H1 (cell line): ENCODE results near the gene FHIT. TPM values are rescaled to one million over a fixed set of nuclear protein-coding genes. Genes with fewer than 3 reads are reported as not detected.

Experiments used
- CTCF ChIA-PET: fragments of 300-600 bp; sonication (Branson Sonifier 250); formaldehyde crosslinking; loops from one replicate; lab custom pipeline; 2021; ENCODE audit not compliant: partially characterized antibody; lab: Charles Lee
- POLR2A ChIA-PET: fragments of 300-600 bp; sonication (Branson Sonifier 250); formaldehyde crosslinking; loops from one replicate; lab custom pipeline; 2021; ENCODE audit warnings: inconsistent platforms; ENCODE audit not compliant: partially characterized antibody; lab: Charles Lee
- DNase-seq, 2 experiments: peaks; one replicate each; pipeline versions ENCODE4 v3.0.0 to v3.0.0-alpha.2; 2010 to 2022; ENCODE audit warnings: low spot score in 2 of 2, low read depth in 1 of 2, mixed read lengths in 1 of 2
- FAIRE-seq: peaks from 2 replicates; lab custom pipeline; 2011; peaks lifted over from hg19 to GRCh38; lab: Jason Lieb, UNC
- H2AFZ ChIP-seq: 2 replicates; pipeline ENCODE4 v1.8.1; 2012; ENCODE audit warnings: low read length, inconsistent platforms
- H2AK5ac ChIP-seq: 2 replicates; pipeline ENCODE4 v1.6.1; 2013; ENCODE audit warnings: low read depth, low read length
- H2BK120ac ChIP-seq: replicated peaks from 2 replicates; pipeline ENCODE3; 2013; ENCODE audit warnings: low read depth, low read length, inconsistent platforms
- H2BK12ac ChIP-seq: 2 replicates; pipeline ENCODE4 v1.6.1; 2013; ENCODE audit warnings: low read depth, low read length
- H2BK15ac ChIP-seq: 2 replicates; pipeline ENCODE4 v1.6.1; 2013; ENCODE audit warnings: low read length
- H2BK20ac ChIP-seq: 2 replicates; pipeline ENCODE4 v1.6.1; 2013; ENCODE audit warnings: low read length
- H2BK5ac ChIP-seq: 2 replicates; pipeline ENCODE4 v1.6.1; 2013; ENCODE audit warnings: low read depth, low read length
- H3K14ac ChIP-seq: 2 replicates; pipeline ENCODE4 v1.6.1; 2013; ENCODE audit warnings: inconsistent platforms; ENCODE audit not compliant: insufficient read length
- H3K18ac ChIP-seq: 2 replicates; pipeline ENCODE4 v1.6.1; 2013; ENCODE audit warnings: low read length; ENCODE audit errors: extremely low read depth
- H3K23ac ChIP-seq: 2 replicates; pipeline ENCODE4 v1.6.1; 2013; ENCODE audit warnings: inconsistent platforms; ENCODE audit not compliant: insufficient read length
- H3K23me2 ChIP-seq: 2 replicates; pipeline ENCODE4 v1.6.1; 2013; ENCODE audit warnings: low read depth, low read length
- H3K27ac ChIP-seq: 2 replicates; pipeline ENCODE4 v1.6.1; 2011; ENCODE audit warnings: low read depth, low read length, inconsistent platforms
- H3K27me3 ChIP-seq, 4 experiments: replicated peaks in 1 of 4; 1 replicate in 1 of 4; 2 replicates in 3 of 4; pipeline versions ENCODE4 v1.6.1 to v1.8.1; 2011 to 2013; ENCODE audit warnings: low read length in 3 of 4, mild to moderate bottlenecking in 3 of 4, inconsistent platforms in 2 of 4, mixed read lengths in 2 of 4, moderate library complexity in 1 of 4; ENCODE audit not compliant: control insufficient read depth in 3 of 4, insufficient read depth in 3 of 4; ENCODE audit errors: extremely low read depth in 1 of 4
- H3K36me3 ChIP-seq, 4 experiments: 2 replicates each; pipeline versions ENCODE4 v1.6.1 to v1.8.1; 2011 to 2013; ENCODE audit warnings: mild to moderate bottlenecking in 4 of 4, low read length in 3 of 4, moderate library complexity in 2 of 4, control low read depth in 1 of 4, inconsistent platforms in 1 of 4; ENCODE audit not compliant: insufficient read depth in 4 of 4, control insufficient read depth in 2 of 4
- H3K4ac ChIP-seq: replicated peaks from 2 replicates; pipeline ENCODE3; 2013; ENCODE audit warnings: low read length, low read depth, mixed read lengths, inconsistent platforms; ENCODE audit not compliant: insufficient read length
- H3K4me1 ChIP-seq, 4 experiments: replicated peaks in 1 of 4; 1 replicate in 1 of 4; 2 replicates in 3 of 4; pipeline versions ENCODE4 v1.6.1 to v1.8.1; 2011 to 2013; ENCODE audit warnings: low read length in 3 of 4, inconsistent platforms in 2 of 4, mixed read lengths in 1 of 4; ENCODE audit not compliant: insufficient read depth in 4 of 4, control insufficient read depth in 3 of 4
- H3K4me2 ChIP-seq, 2 experiments: 2 replicates each; pipeline versions ENCODE4 v1.6.1 to v1.8.1; 2011 to 2013; ENCODE audit warnings: low read depth in 2 of 2, low read length in 2 of 2, control low read depth in 1 of 2, inconsistent platforms in 1 of 2, mild to moderate bottlenecking in 1 of 2; ENCODE audit not compliant: insufficient read depth in 1 of 2
- H3K4me3 ChIP-seq, 4 experiments: fragments of 200-600, 300-600 bp in 1 of 4; sonication (generic), shearing (Covaris generic), sonication (Bioruptor Twin) in 1 of 4; 2 replicates each; pipeline versions ENCODE4 v1.5.1 to v1.8.1; 2011 to 2016; ENCODE audit warnings: low read length in 4 of 4, low read depth in 3 of 4, control low read depth in 2 of 4, inconsistent platforms in 2 of 4, mild to moderate bottlenecking in 2 of 4, mixed read lengths in 1 of 4, moderate library complexity in 1 of 4; ENCODE audit not compliant: insufficient read depth in 2 of 4; ENCODE audit errors: extremely low read depth in 1 of 4
- H3K56ac ChIP-seq: replicated peaks from 2 replicates; pipeline ENCODE3; 2013; ENCODE audit warnings: low read depth, mild to moderate bottlenecking, mixed read lengths, low read length, inconsistent platforms; ENCODE audit not compliant: insufficient read length
- H3K79me1 ChIP-seq: 2 replicates; pipeline ENCODE4 v1.6.1; 2013; ENCODE audit warnings: low read depth, low read length, control low read depth
- H3K79me2 ChIP-seq, 2 experiments: 2 replicates each; pipeline versions ENCODE4 v1.6.1 to v1.8.1; 2012 to 2013; ENCODE audit warnings: low read length in 2 of 2, mild to moderate bottlenecking in 2 of 2, inconsistent platforms in 1 of 2; ENCODE audit not compliant: insufficient read depth in 2 of 2, control insufficient read depth in 1 of 2
- H3K9ac ChIP-seq, 4 experiments: replicated peaks in 1 of 4; 1 replicate in 1 of 4; 2 replicates in 3 of 4; pipeline versions ENCODE4 v1.6.1 to v1.8.1; 2011 to 2013; ENCODE audit warnings: low read depth in 3 of 4, low read length in 3 of 4, control low read depth in 2 of 4, mild to moderate bottlenecking in 2 of 4, moderate library complexity in 2 of 4, inconsistent platforms in 1 of 4; ENCODE audit errors: extremely low read depth in 1 of 4
- H3K9me3 ChIP-seq, 2 experiments: 2 replicates each; pipeline versions ENCODE4 v1.6.1 to v1.8.1; 2012 to 2013; ENCODE audit warnings: mild to moderate bottlenecking in 2 of 2, moderate library complexity in 2 of 2, control low read depth in 1 of 2, inconsistent platforms in 1 of 2, low read depth in 1 of 2, low read length in 1 of 2, mixed read lengths in 1 of 2; ENCODE audit not compliant: insufficient read depth in 2 of 2
- H4K20me1 ChIP-seq, 2 experiments: replicated peaks in 1 of 2; 2 replicates each; pipeline versions ENCODE3 to v1.8.1; 2011 to 2013; ENCODE audit warnings: inconsistent platforms in 2 of 2, low read length in 2 of 2, mild to moderate bottlenecking in 1 of 2; ENCODE audit not compliant: insufficient read depth in 2 of 2, control insufficient read depth in 1 of 2
- H4K5ac ChIP-seq: 2 replicates; pipeline ENCODE4 v1.6.1; 2013; ENCODE audit warnings: low read length, low read depth, mixed read lengths, inconsistent platforms; ENCODE audit not compliant: insufficient read length
- H4K8ac ChIP-seq: 2 replicates; pipeline ENCODE4 v1.8.0; 2013; ENCODE audit warnings: mild to moderate bottlenecking, moderate library complexity, low read length, inconsistent platforms; ENCODE audit not compliant: insufficient read depth; ENCODE audit errors: extremely low read depth
- H4K91ac ChIP-seq: replicated peaks from 2 replicates; pipeline ENCODE3; 2013; ENCODE audit warnings: low read length, mixed read lengths, inconsistent platforms; ENCODE audit not compliant: insufficient read length
- HDAC2 ChIP-seq, 2 experiments: fragments of 300-600 bp in 1 of 2; sonication (generic) in 1 of 2; IDR thresholded peaks; 2 replicates each; pipeline ENCODE4 v1.6.1; 2011 to 2012; ENCODE audit warnings: low read depth in 2 of 2, low read length in 2 of 2, mild to moderate bottlenecking in 2 of 2, moderate library complexity in 2 of 2, borderline replicate concordance in 1 of 2, inconsistent platforms in 1 of 2
- WGBS, 2 experiments: shearing (Covaris generic) in 1 of 2; methylation state at CpG; one replicate each; pipeline versions ENCODE4 v1.1.6 to v1.1.7; 2013 to 2015; ENCODE audit warnings: low lambda C conversion rate in 2 of 2, mixed read lengths in 2 of 2, inconsistent platforms in 1 of 2, low coverage in 1 of 2, missing lambda C conversion rate in 1 of 2; ENCODE audit not compliant: insufficient replicate concordance in 2 of 2, insufficient coverage in 1 of 2, insufficient read length in 1 of 2; ENCODE audit errors: extremely low coverage in 1 of 2, missing lambda C conversion rate in 1 of 2; 5-methylcytosine and 5-hydroxymethylcytosine counted together
- polyA plus RNA-seq, 7 experiments: library from polyadenylated mRNA; depleted of rRNA in 3 of 7; stranded (reverse) in 5 of 7; unstranded in 2 of 7; fragments of >200 nt in 5 of 7; fragments of 200-250 nt in 2 of 7; gene quantifications; 1 replicate in 5 of 7; 2 replicates in 1 of 7; 4 replicates in 1 of 7; pipeline versions ENCODE4 v1.2.1 to v1.2.3, GENCODE V29; 2011 to 2013; ENCODE audit warnings: missing spikeins in 2 of 7, mixed read lengths in 2 of 7
- total RNA-seq: library from RNA; stranded (reverse); fragmentation: NEBNext Ultra II Directional; extraction: Animal tissue kit (Norgen Biotek cat#: 25700); gene quantifications from 2 replicates; pipeline ENCODE4 v1.2.1, GENCODE V29; 2021

The FHIT gene
- total and polyA plus RNA-seq, 2 of the 8 experiments (the other 6 are each of a cell fraction or from before 2014, with no cell fraction given): 1.2 to 3.2 TPM

GRCh38 chr3:60144071-60144470 is 1107.2 kb downstream of the FHIT start:
- Histone ChIP-seq H3K23ac (no peak overlapping the region), H3K23me2 (no peaks in the 10 kb centered on the region), H3K18ac (no peak overlapping the region), H4K20me1 (no peaks in the 10 kb centered on the region), H2BK12ac (no peak overlapping the region), H3K79me2 (no peaks in the 10 kb centered on the region), H3K14ac (no peak overlapping the region), H3K27me3 (no peaks in the 10 kb centered on the region), H2BK5ac (no peak overlapping the region), H3K27ac (no peak overlapping the region), H3K9ac (no peak overlapping the region), H2BK120ac (no peak overlapping the region), H3K9me3 (no peaks in the 10 kb centered on the region), H2AK5ac (no peak overlapping the region), H2BK15ac (no peak overlapping the region), H2AFZ (no peak overlapping the region), H3K4me1 (peaks cover 0 to 3% (median 0%) of the 10 kb centered on the region in 4 experiments; a peak in 1 of 7 replicates), H3K79me1 (no peaks in the 10 kb centered on the region), H3K4me3 (no peak overlapping the region), H3K36me3 (no peaks in the 10 kb centered on the region), H3K4ac (no peak overlapping the region), H4K5ac (no peak overlapping the region), H4K8ac (no peak overlapping the region), H3K4me2 (no peak overlapping the region), H3K56ac (no peak overlapping the region), H2BK20ac (no peak overlapping the region), H4K91ac (no peak overlapping the region)
- ChIA-PET POLR2A (no interaction called here), CTCF (no interaction called here)
- 82% methylated on average over 1 of the region's 1 CpG; no CpG with 5 or more reads in 1 of the 2 experiments for WGBS, 2 experiments
- no peak for FAIRE-seq
- DNase-seq: no peak
- no peak for TF ChIP-seq HDAC2 (IDR thresholded peaks at IDR 0.05; ENCODE audit: borderline replicate concordance in 1 of 2, low read depth in 2 of 2, low read length in 2 of 2)
